Sigmoid colon (tissue), 4 donors: ENCODE measurements around the gene FAM227B.
"Not testable (repeated sequence)": the region's sequence is repeated elsewhere in the genome, so short reads cannot be mapped to it uniquely, and the experiment has no call there.

Experiments
- CTCF ChIP-seq, 4 experiments: fragments of 450-650 bp in 3 of 4; fragments of 200-600 bp in 1 of 4; IDR thresholded peaks; one replicate each; pipeline ENCODE4 v1.5.1; 2016 to 2019; ENCODE audit warnings: antibody characterized with exemption in 4 of 4, mild to moderate bottlenecking in 3 of 4, moderate library complexity in 2 of 4
- POLR2A ChIP-seq, 2 donors: fragments of 450-650 bp; IDR thresholded peaks; one replicate each; pipeline ENCODE4 v1.6.1; 2016; ENCODE audit warnings: antibody characterized with exemption in 2 of 2, mild to moderate bottlenecking in 2 of 2, moderate library complexity in 2 of 2
- POLR2AphosphoS5 ChIP-seq, 4 donors: sonication (generic); formaldehyde crosslinking; IDR thresholded peaks; one replicate each; pipeline ENCODE4 v1.6.1; 2017; ENCODE audit warnings: antibody characterized with exemption in 4 of 4

- not testable (repeated sequence) for TF ChIP-seq CTCF, POLR2A, POLR2AphosphoS5 (IDR thresholded peaks at IDR 0.05)
Observed at GRCh38 chr15:49478021-49478420, 142.6 kb downstream of the FAM227B start.
